ENCODE measurements around the gene TAS2R39.

GRCh38 chr7:143148050-143148449 lies 35.2 kb upstream of the TAS2R39 start:
- TF ChIP-seq EZH2phosphoT487 (IDR thresholded peaks at IDR 0.05; ENCODE audit: borderline replicate concordance, low read length) (no peak), CTCF (IDR thresholded peaks at IDR 0.05; ENCODE audit: low read depth, low read length, poor library complexity, severe bottlenecking) (no peak)
